CD4-positive, alpha-beta T cell treated with Interleukin-6 for 4 hours (primary cell): ENCODE measurements around the gene ROCK2.
A peak's percentile ranks its signal among the peaks of the same experiment; 100 is the strongest.

Experiments
- DNase-seq: peaks from one replicate; pipeline ENCODE4 v3.0.0-alpha.2; 2020; ENCODE audit warnings: mixed read lengths

The ROCK2 gene

GRCh38 chr2:11344342-11344955 lies at the start of gene ROCK2:
ROCK2 (minus strand) TSS chr2:11344636; CDS start chr2:11344136, 500 bp downstream.
- peak; percentile 78 for DNase-seq

GRCh38 chr2:11393711-11394236 lies 49.3 kb upstream of the ROCK2 start:
- no peak for DNase-seq

- no peak for DNase-seq
These were observed 47.5 kb upstream of the ROCK2 start for GRCh38 chr2:11391942-11392266.

GRCh38 chr2:11390399-11390658 lies 45.9 kb upstream of the ROCK2 start:
- DNase-seq = no peak

- no peak for DNase-seq
These were observed 45.3 kb upstream of the ROCK2 start for GRCh38 chr2:11389551-11390398.

GRCh38 chr2:11389052-11389420 lies 44.6 kb upstream of the ROCK2 start:
- no peak for DNase-seq

GRCh38 chr2:11388262-11389051 lies 44.0 kb upstream of the ROCK2 start:
- DNase-seq = no peak

- DNase-seq = no peak
These were observed 43.4 kb upstream of the ROCK2 start for GRCh38 chr2:11387843-11388242.

- no peak for DNase-seq
These were observed 42.6 kb upstream of the ROCK2 start for GRCh38 chr2:11387100-11387390.

GRCh38 chr2:11385847-11386246 lies 41.4 kb upstream of the ROCK2 start:
- DNase-seq = no peak

- DNase-seq = no peak
These were observed 40.8 kb upstream of the ROCK2 start for GRCh38 chr2:11385216-11385615.

GRCh38 chr2:11379558-11379957 lies 35.1 kb upstream of the ROCK2 start:
- DNase-seq = no peak

- DNase-seq = no peak
These were observed 33.6 kb upstream of the ROCK2 start for GRCh38 chr2:11377928-11378545.

GRCh38 chr2:11376071-11376470 lies 31.6 kb upstream of the ROCK2 start:
- no peak for DNase-seq

GRCh38 chr2:11375689-11376027 lies 31.2 kb upstream of the ROCK2 start:
- DNase-seq = no peak

GRCh38 chr2:11375025-11375688 lies 30.7 kb upstream of the ROCK2 start:
- no peak for DNase-seq

GRCh38 chr2:11373096-11373495 lies 28.7 kb upstream of the ROCK2 start:
- no peak for DNase-seq

GRCh38 chr2:11371092-11371937 lies 26.9 kb upstream of the ROCK2 start:
- DNase-seq = no peak

GRCh38 chr2:11370377-11371091 lies 26.1 kb upstream of the ROCK2 start:
- no peak for DNase-seq

GRCh38 chr2:11368059-11368572 lies 23.7 kb upstream of the ROCK2 start:
- DNase-seq = no peak

- DNase-seq = no peak
These were observed 22.8 kb upstream of the ROCK2 start for GRCh38 chr2:11367170-11367730.
